GM21390 (cell line): Measurements from ENCODE around the gene MRPL32.
A peak's percentile ranks its signal among the peaks of the same experiment; 100 is the strongest.

Experiments used
- ATAC-seq: cut with Tn5 transposase; IDR thresholded peaks from one replicate; pipeline ENCODE4 v1.9.1; 2021; ENCODE audit not compliant: unreplicated experiment

MRPL32 gene

GRCh38 chr7:42925630-42926029 lies 6.5 kb upstream of the MRPL32 start:
- no peak for ATAC-seq

DNA sequence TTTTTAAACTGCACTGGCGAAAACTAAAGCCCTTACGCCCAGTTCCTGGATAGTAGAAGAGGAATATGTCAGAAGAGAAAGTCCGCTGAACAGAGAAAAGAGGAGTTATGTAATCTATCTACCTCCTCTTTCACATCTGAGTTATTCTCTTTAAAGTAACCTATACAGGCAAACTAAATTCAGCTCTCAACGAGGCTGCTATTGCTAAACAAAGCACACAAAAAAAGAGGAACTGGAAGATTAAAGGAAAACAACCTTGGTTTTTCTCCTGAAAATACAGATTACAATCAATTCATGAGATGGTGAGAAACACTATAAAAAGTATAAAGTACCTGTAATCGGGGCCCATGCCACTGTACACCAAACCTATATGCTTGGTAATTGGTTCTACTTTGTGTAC lies 6.0 kb upstream of the MRPL32 start:
- ATAC-seq = no peak

GRCh38 chr7:42928754-42929153 lies 3.4 kb upstream of the MRPL32 start:
- no peak for ATAC-seq

- no peak for ATAC-seq
Observed at GRCh38 chr7:42929449-42929848, 2.7 kb upstream of the MRPL32 start.

DNA sequence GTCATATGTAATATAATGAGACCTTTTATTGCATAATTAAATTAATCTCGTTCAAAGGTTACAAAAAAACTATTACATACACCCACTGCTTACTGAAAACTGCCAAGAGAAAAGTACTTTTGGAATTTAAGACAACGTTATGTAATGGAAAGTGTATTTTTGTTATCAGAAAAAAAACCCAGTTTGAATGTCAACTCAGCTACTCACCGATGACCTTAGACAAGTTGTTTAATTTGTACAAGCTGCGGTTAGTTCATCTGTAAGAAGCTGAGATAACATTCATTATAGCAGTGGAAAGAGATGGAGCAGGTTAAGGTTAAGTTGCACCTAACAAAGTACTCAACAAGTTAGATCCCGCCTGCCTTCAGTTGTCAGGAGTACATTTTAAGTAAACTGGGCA lies 1.3 kb upstream of the MRPL32 start:
- no peak for ATAC-seq

GRCh38 chr7:42931447-42931833 lies 736 bp upstream of the MRPL32 start:
- ATAC-seq = no peak

GRCh38 chr7:42932811-42933591 lies 825 bp downstream of the MRPL32 start:
- ATAC-seq = no peak

GRCh38 chr7:42934291-42934690 lies 2.1 kb downstream of the MRPL32 start:
- no peak for ATAC-seq

DNA sequence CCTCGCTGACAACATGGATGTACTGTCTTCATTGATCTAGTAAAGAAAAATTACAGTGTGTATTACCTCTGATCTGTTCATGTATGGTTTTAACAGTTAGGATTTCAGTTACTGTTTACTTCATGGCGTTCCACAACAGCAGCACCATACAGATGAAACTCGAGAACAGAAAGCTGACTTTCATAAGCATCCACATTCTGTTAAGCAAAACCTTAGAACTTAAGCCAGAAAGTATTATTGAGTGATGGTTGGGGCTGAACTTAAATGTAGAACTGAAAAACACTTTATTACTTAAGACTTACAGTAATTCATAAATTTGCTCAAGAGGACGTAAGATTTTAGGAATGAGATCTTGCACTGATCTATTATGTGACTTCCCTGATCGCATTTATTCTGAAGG lies 3.7 kb downstream of the MRPL32 start:
- no peak for ATAC-seq

- ATAC-seq = no peak
Observed at GRCh38 chr7:42939457-42940240, 7.5 kb downstream of the MRPL32 start.

GRCh38 chr7:42940985-42941847 lies 9.0 kb downstream of the MRPL32 start:
- peak; percentile 52 for ATAC-seq

- peak; percentile 74 for ATAC-seq
Observed at GRCh38 chr7:42945821-42946626, 13.8 kb downstream of the MRPL32 start.

- ATAC-seq = no peak
Observed at GRCh38 chr7:42946627-42946950, 14.4 kb downstream of the MRPL32 start.

- ATAC-seq = no peak
Observed at GRCh38 chr7:42947521-42947920, 15.3 kb downstream of the MRPL32 start.

DNA sequence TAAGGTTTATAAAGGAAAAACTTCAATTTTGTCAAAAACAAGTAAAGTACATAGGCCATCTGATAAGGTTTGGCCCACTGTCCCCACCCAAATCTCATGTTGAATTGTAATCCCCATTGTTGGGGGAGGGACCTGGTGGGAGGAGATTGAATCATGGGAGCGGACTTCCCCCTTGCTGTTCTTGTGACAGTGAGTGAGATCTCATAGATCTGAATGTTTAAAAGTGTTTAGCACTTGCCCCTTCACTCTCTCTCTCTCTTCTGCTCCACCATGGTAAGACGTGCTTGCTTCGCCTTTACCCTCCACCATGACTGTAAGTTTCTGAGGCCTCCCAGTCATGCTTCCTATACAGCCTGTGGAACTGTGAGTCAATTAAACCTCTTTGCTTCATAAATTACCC lies 18.2 kb downstream of the MRPL32 start:
- no peak for ATAC-seq

DNA sequence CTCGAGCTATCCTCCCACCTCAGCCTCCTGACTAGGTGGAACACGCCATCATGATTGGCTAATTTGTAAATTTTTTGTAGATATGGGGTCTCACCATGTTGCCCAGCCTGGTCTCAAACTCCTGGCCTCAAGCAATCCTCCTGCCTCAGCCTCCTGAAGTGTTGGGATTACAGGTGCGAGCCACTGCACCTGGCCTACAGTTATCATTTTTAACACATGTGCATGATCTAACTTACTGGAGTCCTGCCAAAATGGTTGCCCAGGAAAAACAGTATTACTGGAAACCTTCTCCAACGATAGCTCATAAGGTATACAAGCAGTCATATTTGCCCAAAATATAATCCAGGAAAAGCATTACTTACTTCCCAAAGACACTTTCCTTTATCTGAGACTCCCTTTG lies 20.2 kb downstream of the MRPL32 start:
- ATAC-seq = no peak

DNA sequence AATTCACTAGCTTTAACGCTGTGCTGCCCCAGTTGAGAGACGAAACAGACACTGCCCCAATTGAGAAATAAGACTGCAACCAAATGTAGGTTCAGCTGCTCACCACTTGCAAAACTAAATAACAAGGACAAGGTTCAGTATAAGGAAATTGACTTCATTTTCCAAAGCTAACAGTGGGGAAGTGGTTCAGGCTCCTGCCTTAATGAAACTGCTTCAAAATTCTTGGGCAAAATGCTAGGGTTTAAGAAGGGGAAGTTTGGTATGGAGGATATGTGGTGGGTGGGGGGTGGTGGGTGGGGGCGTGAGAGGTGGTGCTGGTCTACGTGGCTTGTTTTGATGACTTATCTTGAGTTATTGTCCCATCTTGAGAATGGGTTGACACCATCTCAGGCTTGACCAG lies 21.8 kb downstream of the MRPL32 start:
- no peak for ATAC-seq

DNA sequence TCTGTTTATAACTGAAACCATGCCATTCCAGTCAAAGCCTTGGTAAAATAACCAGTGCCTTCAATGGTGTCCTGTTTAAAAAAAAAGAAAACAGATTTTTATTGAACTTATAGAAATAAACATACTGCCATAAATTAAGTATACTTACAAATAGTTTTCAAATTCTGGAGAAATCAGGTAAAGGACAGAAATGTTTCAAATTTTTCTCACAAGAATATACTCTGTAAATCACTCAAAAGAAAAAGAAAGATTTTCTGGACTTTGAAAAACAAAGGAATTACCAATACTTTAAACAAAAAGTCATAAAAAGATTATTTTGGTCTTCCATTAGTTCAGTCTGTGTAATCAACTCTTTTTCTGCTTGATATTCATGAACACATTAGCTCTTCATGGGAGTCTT lies 23.9 kb downstream of the MRPL32 start:
- ATAC-seq = no peak

GRCh38 chr7:42959549-42959948 lies 27.4 kb downstream of the MRPL32 start:
- ATAC-seq = no peak

GRCh38 chr7:42960762-42961161 lies 28.6 kb downstream of the MRPL32 start:
- ATAC-seq = no peak

GRCh38 chr7:42961170-42961569 lies 29.0 kb downstream of the MRPL32 start:
- no peak for ATAC-seq
